Activated T-cell treated with anti-CD3 and anti-CD28 coated beads, Interleukin-2, amount 50 U/mL, for 4 hours (primary cell): ENCODE measurements around the gene NCAM1. TPM values are rescaled to one million over a fixed set of nuclear protein-coding genes. Genes with fewer than 3 reads are reported as not detected.
"Not testable (repeated sequence)": the region's sequence is repeated elsewhere in the genome, so short reads cannot be mapped to it uniquely, and the experiment has no call there.

ENCODE experiments used
- ATAC-seq, 2 donors: fragments of 200-7000 bp; cut with Tn5 transposase; one replicate each; pipeline ENCODE4 v1.10.0; 2021
- DNase-seq: peaks from one replicate; pipeline ENCODE4 v3.0.0-alpha.2; 2020
- H3K27me3 Mint-ChIP-seq: one replicate; pipeline ENCODE4 v1.8.0; 2021; ENCODE audit warnings: low read depth, mixed read lengths
- H3K36me3 Mint-ChIP-seq: one replicate; pipeline ENCODE4 v1.8.0; 2022; ENCODE audit warnings: mixed read lengths; ENCODE audit not compliant: insufficient read depth
- H3K4me1 Mint-ChIP-seq: one replicate; pipeline ENCODE4 v1.8.0; 2021; ENCODE audit warnings: low read depth, mixed read lengths
- H3K4me3 Mint-ChIP-seq: one replicate; pipeline ENCODE4 v1.8.0; 2021; ENCODE audit warnings: mild to moderate bottlenecking, moderate library complexity, mixed read lengths
- H3K9me3 Mint-ChIP-seq: one replicate; pipeline ENCODE4 v1.8.0; 2021; ENCODE audit warnings: mixed read lengths
- total RNA-seq, 3 donors: library from RNA; stranded (reverse); gene quantifications; one replicate each; pipeline ENCODE4 v1.2.1, GENCODE V29; 2021

Gene NCAM1
- total RNA-seq, 3 donors from 2014 or later: 0.34 to 0.73 (median 0.57) TPM

- Mint-ChIP-seq H3K4me3 (no peak overlapping the region), H3K9me3 (no peaks in the 10 kb centered on the region), H3K36me3 (no peaks in the 10 kb centered on the region), H3K27me3 (peaks cover 2% of the 10 kb centered on the region), H3K4me1 (no peaks in the 10 kb centered on the region)
- ATAC-seq (no peak), DNase-seq (no peak)
These were observed 59.9 kb downstream of the NCAM1 start for GRCh38 chr11:113021111-113021510.

GRCh38 chr11:113022262-113022661 is 61.0 kb downstream of the NCAM1 start:
- Mint-ChIP-seq H3K4me1 (no peaks in the 10 kb centered on the region), H3K4me3 (no peak overlapping the region), H3K36me3 (no peaks in the 10 kb centered on the region), H3K27me3 (peaks cover 2% of the 10 kb centered on the region), H3K9me3 (no peaks in the 10 kb centered on the region)
- ATAC-seq: no peak
- DNase-seq: no peak

GRCh38 chr11:113023228-113023627 is 62.0 kb downstream of the NCAM1 start:
- Mint-ChIP-seq H3K36me3 (no peaks in the 10 kb centered on the region), H3K4me3 (no peak overlapping the region), H3K9me3 (no peaks in the 10 kb centered on the region), H3K27me3 (peaks cover 2% of the 10 kb centered on the region), H3K4me1 (no peaks in the 10 kb centered on the region)
- no peak for DNase-seq
- ATAC-seq: no peak

- Mint-ChIP-seq H3K9me3 (no peaks in the 10 kb centered on the region), H3K4me1 (no peaks in the 10 kb centered on the region), H3K27me3 (peaks cover 2% of the 10 kb centered on the region), H3K36me3 (no peaks in the 10 kb centered on the region), H3K4me3 (no peak overlapping the region)
- DNase-seq: no peak
- no peak for ATAC-seq
These were observed 62.8 kb downstream of the NCAM1 start for GRCh38 chr11:113023986-113024385.

- ATAC-seq (no peak), DNase-seq (no peak)
- no peaks in the 10 kb centered on the region for H3K9me3 Mint-ChIP-seq
- no peaks in the 10 kb centered on the region for H3K4me1 Mint-ChIP-seq
- H3K27me3 Mint-ChIP-seq: peaks cover 2% of the 10 kb centered on the region
- no peak overlapping the region for H3K4me3 Mint-ChIP-seq
- H3K36me3 Mint-ChIP-seq: no peaks in the 10 kb centered on the region
These were observed 65.6 kb downstream of the NCAM1 start for GRCh38 chr11:113026778-113027177.

- H3K4me3 Mint-ChIP-seq: no peak overlapping the region
- H3K27me3 Mint-ChIP-seq: peaks cover 2% of the 10 kb centered on the region
- no peak for ATAC-seq
- no peaks in the 10 kb centered on the region for H3K4me1 Mint-ChIP-seq
- H3K36me3 Mint-ChIP-seq: no peaks in the 10 kb centered on the region
- DNase-seq: no peak
- peaks cover 3% of the 10 kb centered on the region for H3K9me3 Mint-ChIP-seq
These were observed 73.4 kb downstream of the NCAM1 start for GRCh38 chr11:113034576-113034975.

- ATAC-seq (no peak), DNase-seq (no peak)
- Mint-ChIP-seq H3K9me3 (peaks cover 3% of the 10 kb centered on the region), H3K4me3 (no peak overlapping the region), H3K36me3 (no peaks in the 10 kb centered on the region), H3K4me1 (no peaks in the 10 kb centered on the region), H3K27me3 (peaks cover 2% of the 10 kb centered on the region)
These were observed 74.5 kb downstream of the NCAM1 start for GRCh38 chr11:113035708-113036107.

GRCh38 chr11:113043698-113044097 is 82.5 kb downstream of the NCAM1 start:
- Mint-ChIP-seq H3K27me3 (peaks cover 8% of the 10 kb centered on the region), H3K4me3 (no peak overlapping the region), H3K36me3 (no peaks in the 10 kb centered on the region), H3K9me3 (no peaks in the 10 kb centered on the region), H3K4me1 (no peaks in the 10 kb centered on the region)
- ATAC-seq: no peak
- no peak for DNase-seq

- Mint-ChIP-seq H3K9me3 (no peaks in the 10 kb centered on the region), H3K36me3 (no peaks in the 10 kb centered on the region)
These were observed 83.9 kb downstream of the NCAM1 start for GRCh38 chr11:113045146-113045545.

GRCh38 chr11:113046866-113047265 is 85.6 kb downstream of the NCAM1 start:
- H3K36me3 Mint-ChIP-seq: no peaks in the 10 kb centered on the region
- no peaks in the 10 kb centered on the region for H3K4me1 Mint-ChIP-seq
- DNase-seq (no peak), ATAC-seq (no peak)
- H3K9me3 Mint-ChIP-seq: no peaks in the 10 kb centered on the region
- H3K4me3 Mint-ChIP-seq: no peak overlapping the region
- H3K27me3 Mint-ChIP-seq: peaks cover 8% of the 10 kb centered on the region

More at GRCh38 chr11:113045146-113045545, 83.9 kb downstream of the NCAM1 start:
- Mint-ChIP-seq H3K4me3 (no peak overlapping the region), H3K4me1 (no peaks in the 10 kb centered on the region), H3K27me3 (peaks cover 8% of the 10 kb centered on the region)
- ATAC-seq (no peak), DNase-seq (no peak)

GRCh38 chr11:113048820-113049768 is 87.9 kb downstream of the NCAM1 start:
- H3K4me1 Mint-ChIP-seq: no peaks in the 10 kb centered on the region
- no peaks in the 10 kb centered on the region for H3K36me3 Mint-ChIP-seq
- no peak for DNase-seq
- H3K9me3 Mint-ChIP-seq: no peaks in the 10 kb centered on the region
- peaks cover 2% of the 10 kb centered on the region for H3K27me3 Mint-ChIP-seq
- ATAC-seq: no peak
- H3K4me3 Mint-ChIP-seq: no peak overlapping the region

- not testable (repeated sequence) for H3K27me3 Mint-ChIP-seq, H3K4me3 Mint-ChIP-seq, H3K9me3 Mint-ChIP-seq, H3K36me3 Mint-ChIP-seq, ATAC-seq, DNase-seq, H3K4me1 Mint-ChIP-seq
These were observed 91.8 kb downstream of the NCAM1 start for GRCh38 chr11:113053042-113053441.

GRCh38 chr11:113057038-113057437 is 95.8 kb downstream of the NCAM1 start:
- H3K27me3 Mint-ChIP-seq: peaks cover 2% of the 10 kb centered on the region
- DNase-seq (no peak), ATAC-seq (no peak)
- no peaks in the 10 kb centered on the region for H3K9me3 Mint-ChIP-seq
- no peaks in the 10 kb centered on the region for H3K36me3 Mint-ChIP-seq
- no peaks in the 10 kb centered on the region for H3K4me1 Mint-ChIP-seq
- no peak overlapping the region for H3K4me3 Mint-ChIP-seq

- Mint-ChIP-seq H3K9me3 (no peaks in the 10 kb centered on the region), H3K4me1 (no peaks in the 10 kb centered on the region), H3K27me3 (peaks cover 4% of the 10 kb centered on the region), H3K4me3 (no peak overlapping the region), H3K36me3 (no peaks in the 10 kb centered on the region)
- ATAC-seq (no peak), DNase-seq (no peak)
These were observed 98.3 kb downstream of the NCAM1 start for GRCh38 chr11:113059548-113059947.

- ATAC-seq: no peak
- Mint-ChIP-seq H3K9me3 (no peaks in the 10 kb centered on the region), H3K4me3 (no peak overlapping the region), H3K4me1 (no peaks in the 10 kb centered on the region), H3K27me3 (peaks cover 1% of the 10 kb centered on the region), H3K36me3 (no peaks in the 10 kb centered on the region)
- DNase-seq: no peak
These were observed 104.1 kb downstream of the NCAM1 start for GRCh38 chr11:113065330-113065729.
